OCI-LY1 (cell line): ENCODE results near the gene CDC23.

Experiments used
- H2AFZ ChIP-seq: fragments of 200-600 bp; sonication (generic), shearing (Covaris generic); 2 replicates; pipeline ENCODE4 v1.6.0; 2014; ENCODE audit warnings: antibody characterized with exemption, mild to moderate bottlenecking, low read length
- H3F3A ChIP-seq: fragments of 200-600 bp; sonication (generic), shearing (Covaris generic); 2 replicates; pipeline ENCODE4 v1.6.0; 2014; ENCODE audit warnings: mild to moderate bottlenecking, antibody characterized with exemption, low read length, moderate library complexity; ENCODE audit not compliant: insufficient read depth
- H3K27ac ChIP-seq: fragments of 200-600 bp; sonication (generic); 2 replicates; pipeline ENCODE4 v1.5.1; 2014; ENCODE audit warnings: low read length, mixed run types, mild to moderate bottlenecking, low read depth; ENCODE audit not compliant: poor library complexity, severe bottlenecking
- H3K27me3 ChIP-seq: fragments of 200-600 bp; sonication (generic); 2 replicates; pipeline ENCODE4 v1.6.0; 2014; ENCODE audit warnings: antibody characterized with exemption, mild to moderate bottlenecking, low read length, moderate library complexity; ENCODE audit not compliant: insufficient read depth
- H3K36me3 ChIP-seq: fragments of 200-600 bp; sonication (generic); 2 replicates; pipeline ENCODE4 v1.6.1; 2014; ENCODE audit warnings: mild to moderate bottlenecking, antibody characterized with exemption, low read length, moderate library complexity, mixed read lengths; ENCODE audit not compliant: insufficient read depth
- H3K4me1 ChIP-seq: fragments of 200-600 bp; sonication (generic); 2 replicates; pipeline ENCODE4 v1.5.1; 2014; ENCODE audit warnings: mild to moderate bottlenecking, low read length, moderate library complexity; ENCODE audit not compliant: insufficient read depth, severe bottlenecking
- H3K4me2 ChIP-seq: fragments of 200-600 bp; sonication (generic), shearing (Covaris generic); 2 replicates; pipeline ENCODE4 v1.6.1; 2014; ENCODE audit warnings: low read length
- H3K4me3 ChIP-seq: fragments of 200-600 bp; sonication (generic); 2 replicates; pipeline ENCODE4 v1.5.1; 2014; ENCODE audit warnings: low read length, low read depth, mild to moderate bottlenecking, mixed read lengths; ENCODE audit not compliant: poor library complexity, severe bottlenecking
- H3K79me2 ChIP-seq: fragments of 200-600 bp; shearing (Covaris generic); 2 replicates; pipeline ENCODE4 v1.6.1; 2016; ENCODE audit warnings: mixed run types, low read length, mixed read lengths; ENCODE audit not compliant: insufficient read depth
- H3K9ac ChIP-seq: fragments of 200-600 bp; sonication (generic), shearing (Covaris generic); 2 replicates; pipeline ENCODE4 v1.6.1; 2014; ENCODE audit warnings: mild to moderate bottlenecking, low read length, mixed read lengths
- H3K9me2 ChIP-seq: fragments of 200-600 bp; sonication (generic), shearing (Covaris generic); 2 replicates; pipeline ENCODE4 v1.6.1; 2014; ENCODE audit warnings: low read depth, mild to moderate bottlenecking, low read length, mixed read lengths
- H3K9me3 ChIP-seq: fragments of 200-600 bp; shearing (Covaris generic); 2 replicates; pipeline ENCODE4 v1.6.1; 2014; ENCODE audit warnings: low read length, mixed read lengths
- H4K20me1 ChIP-seq: fragments of 200-600 bp; sonication (generic), shearing (Covaris generic); 2 replicates; pipeline ENCODE4 v1.6.0; 2016; ENCODE audit warnings: mild to moderate bottlenecking, low read length; ENCODE audit not compliant: insufficient read depth
- EZH2 ChIP-seq: fragments of 200-600 bp; sonication (generic), shearing (Covaris generic); IDR thresholded peaks from 2 replicates; pipeline ENCODE4 v1.8.0; 2017; ENCODE audit warnings: borderline replicate concordance, mixed run types, mild to moderate bottlenecking, antibody characterized with exemption, low read length, moderate library complexity, mixed read lengths
- TF ChIP-seq, protein P1 (sequence below): fragments of 200-600 bp; sonication (generic), shearing (Covaris generic); IDR thresholded peaks from 2 replicates; pipeline ENCODE4 v1.5.1; 2017; ENCODE audit warnings: mild to moderate bottlenecking, antibody characterized with exemption, low read length, moderate library complexity, mixed read lengths

CDC23 gene

DNA sequence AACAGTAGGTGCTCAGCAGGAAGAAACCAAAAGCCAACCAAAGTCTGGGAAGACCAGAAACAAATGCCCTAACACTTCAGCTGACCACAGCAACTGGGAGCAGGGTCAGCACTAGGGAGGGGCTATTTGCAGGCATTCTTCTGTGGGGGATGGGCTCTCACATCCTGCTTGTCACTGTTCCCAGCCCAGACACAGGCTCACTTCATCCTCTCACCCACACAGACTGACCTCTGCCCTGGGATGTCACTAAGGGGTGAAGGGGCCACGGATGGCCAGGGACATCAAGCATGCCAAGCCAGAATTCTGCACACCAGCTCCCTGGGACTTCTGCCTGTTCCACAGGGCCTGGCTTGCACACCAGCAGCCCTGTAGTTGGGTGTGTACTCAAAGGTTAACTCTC, 32.6 kb upstream of the CDC23 start:
- no peaks in the 10 kb centered on the region for H3F3A ChIP-seq
- no peaks in the 10 kb centered on the region for H4K20me1 ChIP-seq
- H2AFZ ChIP-seq: no peak overlapping the region
- H3K4me3 ChIP-seq: no peak overlapping the region
- no peaks in the 10 kb centered on the region for H3K36me3 ChIP-seq
- no peaks in the 10 kb centered on the region for H3K9me3 ChIP-seq
- TF ChIP-seq, protein P1, sequence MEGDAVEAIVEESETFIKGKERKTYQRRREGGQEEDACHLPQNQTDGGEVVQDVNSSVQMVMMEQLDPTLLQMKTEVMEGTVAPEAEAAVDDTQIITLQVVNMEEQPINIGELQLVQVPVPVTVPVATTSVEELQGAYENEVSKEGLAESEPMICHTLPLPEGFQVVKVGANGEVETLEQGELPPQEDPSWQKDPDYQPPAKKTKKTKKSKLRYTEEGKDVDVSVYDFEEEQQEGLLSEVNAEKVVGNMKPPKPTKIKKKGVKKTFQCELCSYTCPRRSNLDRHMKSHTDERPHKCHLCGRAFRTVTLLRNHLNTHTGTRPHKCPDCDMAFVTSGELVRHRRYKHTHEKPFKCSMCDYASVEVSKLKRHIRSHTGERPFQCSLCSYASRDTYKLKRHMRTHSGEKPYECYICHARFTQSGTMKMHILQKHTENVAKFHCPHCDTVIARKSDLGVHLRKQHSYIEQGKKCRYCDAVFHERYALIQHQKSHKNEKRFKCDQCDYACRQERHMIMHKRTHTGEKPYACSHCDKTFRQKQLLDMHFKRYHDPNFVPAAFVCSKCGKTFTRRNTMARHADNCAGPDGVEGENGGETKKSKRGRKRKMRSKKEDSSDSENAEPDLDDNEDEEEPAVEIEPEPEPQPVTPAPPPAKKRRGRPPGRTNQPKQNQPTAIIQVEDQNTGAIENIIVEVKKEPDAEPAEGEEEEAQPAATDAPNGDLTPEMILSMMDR: no peak
- no peak for TF ChIP-seq EZH2
- no peak overlapping the region for H3K27ac ChIP-seq
- H3K27me3 ChIP-seq: peaks cover 13% of the 10 kb centered on the region; the same call in 1 of the 2 replicates
- no peak overlapping the region for H3K9ac ChIP-seq
- no peaks in the 10 kb centered on the region for H3K4me1 ChIP-seq
- no peak overlapping the region for H3K4me2 ChIP-seq
- no peaks in the 10 kb centered on the region for H3K9me2 ChIP-seq
- H3K79me2 ChIP-seq: no peaks in the 10 kb centered on the region

DNA sequence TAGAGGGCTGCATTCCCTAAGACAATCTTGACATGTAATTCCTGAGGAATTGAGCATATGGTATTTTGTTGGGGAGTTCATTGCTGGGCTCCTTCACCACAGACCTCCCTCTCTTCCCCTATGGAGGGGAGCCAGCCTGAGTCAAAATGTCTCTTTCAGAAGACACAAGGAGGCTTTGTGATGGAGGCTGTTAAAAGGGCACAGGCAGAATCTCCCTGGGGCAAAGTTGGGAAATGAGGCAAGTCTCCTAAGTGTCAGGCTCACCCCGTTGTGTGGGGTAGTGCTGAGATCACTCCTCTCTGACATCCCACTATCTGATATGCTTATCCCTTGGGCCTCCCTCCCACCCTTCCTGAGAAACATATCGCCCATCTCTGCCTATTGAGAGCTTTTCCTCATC, 30.7 kb upstream of the CDC23 start:
- no peak overlapping the region for H3K4me2 ChIP-seq

DNA sequence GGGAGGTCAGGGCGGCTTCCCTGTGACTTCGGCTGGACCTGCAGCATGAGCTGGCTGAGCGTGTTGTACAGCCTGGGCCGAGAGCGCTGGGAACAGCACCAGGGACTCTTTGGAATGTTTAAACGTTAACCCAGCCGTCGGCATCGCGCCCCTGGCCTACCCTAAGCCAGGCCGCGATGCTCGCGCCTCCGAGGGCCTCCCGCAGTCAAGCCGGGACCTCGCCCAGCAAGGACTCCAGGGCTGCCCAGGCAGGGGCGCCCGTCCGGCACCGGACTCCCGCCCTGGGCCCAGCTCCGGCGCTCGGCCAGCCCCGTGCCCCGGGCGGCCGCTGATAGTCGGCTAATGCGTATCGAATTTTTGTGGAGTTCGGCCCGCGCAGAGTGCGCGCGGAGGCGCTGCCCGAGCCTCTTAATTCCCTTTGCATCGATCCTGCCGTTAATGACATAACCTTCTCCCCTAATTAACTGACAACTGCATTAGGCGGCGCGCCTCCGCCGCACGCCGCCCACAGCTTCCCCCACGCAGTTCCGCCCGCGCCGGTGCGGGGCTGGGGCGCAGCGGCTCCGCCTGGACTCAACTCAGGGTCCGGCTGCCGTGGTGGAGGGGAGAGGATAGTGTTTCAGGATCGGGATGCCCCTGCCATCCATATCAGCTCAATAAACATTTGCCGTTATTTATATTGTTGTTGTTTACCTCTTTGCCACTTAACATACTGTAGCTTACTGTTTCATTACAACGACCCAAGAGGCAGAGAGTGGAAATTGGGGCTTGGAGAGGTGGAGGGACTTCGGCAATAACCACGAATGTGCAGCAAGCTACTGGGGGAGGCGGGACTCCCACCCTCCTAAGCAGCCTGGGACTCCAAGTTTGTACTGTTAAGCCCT, 28.8 kb upstream of the CDC23 start:
- H3K4me1 ChIP-seq: no peaks in the 10 kb centered on the region
- H2AFZ ChIP-seq: no peak overlapping the region
- no peaks in the 10 kb centered on the region for H3K9me2 ChIP-seq
- no peaks in the 10 kb centered on the region for H3K36me3 ChIP-seq
- no peaks in the 10 kb centered on the region for H4K20me1 ChIP-seq
- no peak overlapping the region for H3K27ac ChIP-seq
- H3F3A ChIP-seq: no peaks in the 10 kb centered on the region
- no peak overlapping the region for H3K4me2 ChIP-seq
- TF ChIP-seq, protein P1: no peak
- no peak for TF ChIP-seq EZH2
- H3K79me2 ChIP-seq: no peaks in the 10 kb centered on the region
- H3K4me3 ChIP-seq: no peak overlapping the region
- H3K27me3 ChIP-seq: peaks cover 6% of the 10 kb centered on the region; the same call in 1 of the 2 replicates
- no peak overlapping the region for H3K9ac ChIP-seq
- no peaks in the 10 kb centered on the region for H3K9me3 ChIP-seq

More for the DNA sequence above, 30.7 kb upstream of the CDC23 start:
- no peak overlapping the region for H3K27ac ChIP-seq
- H2AFZ ChIP-seq: no peak overlapping the region
- H3K36me3 ChIP-seq: no peaks in the 10 kb centered on the region
- H3K4me3 ChIP-seq: no peak overlapping the region
- no peaks in the 10 kb centered on the region for H4K20me1 ChIP-seq
- TF ChIP-seq EZH2: no peak
- TF ChIP-seq, protein P1: no peak
- peaks cover 9% of the 10 kb centered on the region; the same call in 1 of the 2 replicates for H3K27me3 ChIP-seq
- H3K9me2 ChIP-seq: no peaks in the 10 kb centered on the region
- H3K9ac ChIP-seq: no peak overlapping the region
- no peaks in the 10 kb centered on the region for H3F3A ChIP-seq
- no peaks in the 10 kb centered on the region for H3K9me3 ChIP-seq
- no peaks in the 10 kb centered on the region for H3K79me2 ChIP-seq
- H3K4me1 ChIP-seq: no peaks in the 10 kb centered on the region
